DMS53 treated with DMSO at 0.1 percent for 48 hours (cell line): ENCODE data around the gene EXOSC9.
"Not testable (repeated sequence)": the region's sequence is repeated elsewhere in the genome, so short reads cannot be mapped to it uniquely, and the experiment has no call there.

Experiments
- DNase-seq: peaks from one replicate; lab custom pipeline; 2025; ENCODE audit not compliant: unreplicated experiment; lab: John Stamatoyannopoulos, UW

EXOSC9 gene, protein sequence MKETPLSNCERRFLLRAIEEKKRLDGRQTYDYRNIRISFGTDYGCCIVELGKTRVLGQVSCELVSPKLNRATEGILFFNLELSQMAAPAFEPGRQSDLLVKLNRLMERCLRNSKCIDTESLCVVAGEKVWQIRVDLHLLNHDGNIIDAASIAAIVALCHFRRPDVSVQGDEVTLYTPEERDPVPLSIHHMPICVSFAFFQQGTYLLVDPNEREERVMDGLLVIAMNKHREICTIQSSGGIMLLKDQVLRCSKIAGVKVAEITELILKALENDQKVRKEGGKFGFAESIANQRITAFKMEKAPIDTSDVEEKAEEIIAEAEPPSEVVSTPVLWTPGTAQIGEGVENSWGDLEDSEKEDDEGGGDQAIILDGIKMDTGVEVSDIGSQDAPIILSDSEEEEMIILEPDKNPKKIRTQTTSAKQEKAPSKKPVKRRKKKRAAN

DNA sequence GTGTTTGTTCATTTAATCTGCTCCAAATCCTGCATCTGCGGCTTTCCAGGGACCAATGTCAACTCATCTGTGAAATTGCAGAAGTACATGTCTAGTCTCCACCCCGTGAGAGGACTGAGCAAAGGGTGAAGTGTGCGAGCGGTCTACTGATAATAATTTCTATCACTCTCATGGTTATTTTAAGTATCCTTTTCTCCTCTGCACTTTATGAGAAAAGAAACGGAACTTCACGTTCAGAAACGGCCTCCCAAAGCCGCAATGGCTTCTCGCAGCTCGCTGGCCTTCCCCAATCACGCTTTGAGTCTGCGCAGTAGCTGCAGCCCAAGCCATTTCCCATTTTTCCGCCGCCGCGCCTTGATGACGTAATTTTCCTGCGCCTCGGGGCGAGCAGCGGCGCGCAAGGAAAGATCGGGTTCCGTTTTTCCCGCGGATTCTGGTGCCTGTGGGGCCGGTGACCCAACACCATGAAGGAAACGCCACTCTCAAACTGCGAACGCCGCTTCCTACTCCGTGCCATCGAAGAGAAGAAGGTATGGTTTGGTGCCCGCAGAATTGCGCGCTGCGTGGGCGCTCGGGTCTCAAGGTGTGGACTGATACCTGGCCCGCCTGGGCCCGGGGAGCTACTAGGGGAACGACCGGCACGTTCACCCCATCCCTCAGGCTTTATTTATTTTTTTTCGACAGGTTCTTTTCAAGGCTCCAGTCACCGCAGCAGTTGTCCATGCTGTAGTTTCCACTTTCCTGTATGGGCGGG, at the start of gene EXOSC9:
TSS of gene EXOSC9 (plus strand) at position 363 of the 754 bp plus-strand sequence. CDS start at position 465, 102 bp downstream.
- DNase-seq, result peak; percentile 80

DNA sequence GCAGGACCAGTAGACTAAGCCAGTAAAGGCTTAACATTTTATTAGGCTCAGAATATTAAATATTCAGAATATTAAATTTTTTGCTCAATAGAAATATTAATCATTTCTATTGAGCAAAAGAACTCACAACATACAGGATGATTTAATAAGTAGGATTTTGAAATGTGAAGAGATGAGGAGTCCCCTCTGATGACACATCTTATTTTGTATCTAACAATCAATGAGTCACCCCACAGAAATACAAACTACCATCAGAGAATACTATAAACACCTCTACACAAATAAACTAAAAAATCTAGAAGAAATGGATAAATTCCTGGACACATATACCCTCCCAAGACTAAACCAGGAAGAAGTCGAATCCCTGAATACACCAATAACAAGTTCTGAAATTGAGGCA, 49.0 kb upstream of the EXOSC9 start:
- DNase-seq, result not testable (repeated sequence)

DNA sequence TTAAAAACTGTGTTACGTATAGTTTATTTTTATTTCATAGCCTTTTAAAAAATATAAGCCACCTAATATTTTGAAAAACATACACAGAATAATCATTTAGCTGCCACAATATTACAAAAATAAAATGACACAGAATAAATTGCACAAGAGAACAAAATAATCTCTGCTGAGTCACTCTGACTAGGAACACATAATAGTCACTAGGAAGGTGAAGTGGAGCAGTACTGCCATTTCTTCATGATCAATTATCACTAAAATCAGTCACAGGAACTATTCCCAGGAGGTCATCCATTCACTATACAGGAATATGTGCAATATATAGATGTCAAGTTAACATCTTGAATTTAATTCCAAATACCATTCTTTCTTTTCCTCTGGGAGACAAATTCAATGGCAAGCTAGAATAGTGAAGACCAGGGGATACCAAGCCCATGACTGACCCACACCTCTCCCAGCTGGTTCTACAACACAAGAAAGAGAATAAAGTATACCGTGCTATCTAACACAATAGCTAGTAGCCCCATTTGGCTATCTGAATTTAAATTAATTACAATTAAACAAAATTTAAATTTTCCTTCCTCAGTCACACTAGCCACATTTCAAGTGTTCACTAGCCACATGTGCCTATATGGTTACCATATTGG, 42.1 kb upstream of the EXOSC9 start:
- no peak for DNase-seq

DNA sequence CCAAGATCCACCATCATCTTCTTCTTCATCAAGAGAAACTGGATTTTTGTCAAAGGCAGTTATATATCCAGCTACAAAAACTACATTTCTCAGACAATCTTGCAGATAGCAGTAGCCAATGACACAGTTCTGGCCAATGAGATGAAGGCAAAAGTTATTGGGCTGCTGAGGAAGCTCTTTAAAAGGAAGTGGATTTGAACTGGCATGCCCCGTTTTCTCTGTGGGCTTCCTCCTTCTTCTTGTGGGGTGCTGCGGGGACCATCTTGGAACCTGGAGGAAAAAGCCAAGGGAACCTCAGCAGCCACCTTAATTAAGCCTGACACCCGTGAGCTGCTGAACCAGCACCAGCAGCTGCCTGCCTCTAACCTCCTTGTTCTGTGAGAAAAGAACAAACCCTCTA, 40.9 kb upstream of the EXOSC9 start:
- no peak for DNase-seq

DNA sequence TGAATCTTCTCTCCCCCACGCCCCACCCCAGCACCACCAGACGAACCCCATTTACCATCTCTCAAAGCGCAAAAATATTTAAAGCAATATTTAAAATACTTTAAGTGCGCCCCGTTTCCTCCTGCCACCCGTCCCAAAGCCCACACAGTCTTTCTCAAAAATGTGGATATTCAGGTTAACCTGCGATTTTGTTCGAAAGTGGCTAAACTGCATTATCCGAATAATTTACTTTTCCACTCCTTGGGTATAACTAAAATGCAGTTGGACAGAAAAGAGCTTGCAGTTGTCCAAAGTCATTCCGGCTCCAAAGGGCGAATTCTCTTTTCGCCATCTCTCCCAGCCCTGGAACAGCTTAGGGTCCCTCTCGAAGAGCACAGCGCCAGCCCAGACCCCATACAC, 36.8 kb upstream of the EXOSC9 start:
- DNase-seq, result no peak

DNA sequence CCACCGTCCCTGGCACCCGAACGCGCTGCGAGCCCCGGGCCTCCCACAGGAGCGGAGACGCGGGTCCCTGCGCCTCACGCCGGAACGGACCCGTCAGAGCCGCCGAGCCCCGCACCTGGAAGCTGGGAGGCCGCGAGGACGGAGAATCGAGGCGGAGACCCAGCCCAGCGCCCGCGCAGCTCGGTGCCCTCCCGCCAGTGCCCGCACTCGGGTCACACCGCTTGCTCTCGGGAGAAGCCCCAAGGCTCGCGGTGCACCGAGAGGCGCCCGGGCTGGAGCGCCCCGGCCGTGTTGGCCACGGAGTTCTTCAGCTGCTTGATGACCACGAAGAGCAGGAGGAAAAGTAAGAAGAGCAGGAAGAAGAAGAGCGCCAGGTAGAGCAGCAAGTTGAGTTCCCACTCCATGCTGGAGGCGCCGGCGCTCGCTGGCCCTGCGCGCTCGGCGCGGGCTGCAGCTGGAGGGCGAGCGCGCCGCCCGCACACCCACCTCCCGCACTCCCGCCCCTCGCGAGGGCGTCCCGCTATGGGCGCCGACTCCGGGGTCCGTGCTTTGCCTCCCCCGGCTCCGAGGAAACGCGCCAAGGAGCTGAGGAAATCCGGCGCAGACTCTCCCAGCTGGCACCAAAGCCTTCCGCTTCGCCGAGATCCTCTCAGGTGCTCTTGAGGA, 36.3 kb upstream of the EXOSC9 start, which contains the start of gene SMIM43:
TSS of gene SMIM43 (minus strand) at position 463 of the 666 bp plus-strand sequence. CDS start at position 404, 59 bp downstream.
- DNase-seq, result no peak

DNA sequence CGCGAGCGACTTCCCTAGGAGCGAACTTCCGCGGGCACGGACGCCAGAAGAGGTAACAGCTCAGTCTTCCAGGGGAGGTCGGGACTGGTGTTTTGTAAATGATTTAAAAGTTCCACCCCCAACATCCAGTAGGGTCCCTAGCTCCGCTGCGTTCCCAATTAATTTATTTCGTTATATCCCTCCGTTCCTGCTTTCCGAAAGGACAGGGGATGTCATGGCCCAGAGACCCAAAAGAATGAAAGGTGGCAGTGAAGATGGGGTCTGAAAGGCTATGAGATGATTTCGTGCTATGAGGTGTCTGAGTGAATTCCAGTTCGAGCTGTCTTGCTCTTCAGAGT, 35.8 kb upstream of the EXOSC9 start:
- no peak for DNase-seq

DNA sequence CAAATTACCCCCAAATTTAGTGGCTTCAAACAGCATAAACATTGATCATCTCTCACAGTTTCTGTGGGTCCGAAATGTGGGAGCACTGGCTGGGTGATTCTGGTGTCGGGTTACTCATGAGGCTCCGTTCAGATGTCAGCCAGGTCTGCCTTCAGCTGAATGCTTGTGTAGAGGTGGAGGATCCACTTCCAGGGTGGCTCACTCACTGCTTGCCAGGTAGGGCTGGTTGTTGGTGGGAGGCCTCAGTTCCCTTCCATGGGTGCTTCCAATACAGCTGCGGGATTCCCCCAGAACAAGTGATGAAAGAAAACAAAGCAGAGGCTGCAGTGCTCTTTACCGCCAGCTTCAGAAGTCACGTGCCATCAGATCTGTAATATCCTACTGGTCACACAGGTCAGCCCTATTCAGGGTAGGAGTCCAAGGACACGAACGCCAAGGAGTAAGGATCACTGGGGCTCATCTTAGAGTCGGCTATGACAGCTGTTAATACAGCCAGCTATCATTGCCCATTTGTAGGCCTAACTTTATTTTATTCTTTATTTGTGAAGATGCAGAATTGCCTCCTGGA, 35.1 kb upstream of the EXOSC9 start:
- no peak for DNase-seq

DNA sequence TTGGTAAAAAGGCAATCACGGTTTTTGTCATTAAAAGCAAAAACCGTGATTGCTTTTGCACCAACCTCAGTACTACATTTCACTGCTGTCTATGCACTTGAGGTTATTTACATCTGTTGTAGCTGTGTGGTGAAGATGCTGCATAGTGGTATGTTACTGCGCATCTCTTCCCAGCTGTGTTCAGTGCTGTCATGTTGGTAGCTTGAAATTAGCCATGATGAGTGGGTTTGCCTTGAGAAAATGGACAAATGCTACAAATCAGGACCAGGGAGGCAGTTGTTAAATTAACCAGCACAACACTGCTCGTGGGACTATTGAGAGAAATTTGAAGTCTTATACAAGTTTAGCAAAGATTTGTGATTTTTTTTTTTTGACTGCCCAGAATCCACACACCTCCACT, 34.0 kb upstream of the EXOSC9 start:
- no peak for DNase-seq

DNA sequence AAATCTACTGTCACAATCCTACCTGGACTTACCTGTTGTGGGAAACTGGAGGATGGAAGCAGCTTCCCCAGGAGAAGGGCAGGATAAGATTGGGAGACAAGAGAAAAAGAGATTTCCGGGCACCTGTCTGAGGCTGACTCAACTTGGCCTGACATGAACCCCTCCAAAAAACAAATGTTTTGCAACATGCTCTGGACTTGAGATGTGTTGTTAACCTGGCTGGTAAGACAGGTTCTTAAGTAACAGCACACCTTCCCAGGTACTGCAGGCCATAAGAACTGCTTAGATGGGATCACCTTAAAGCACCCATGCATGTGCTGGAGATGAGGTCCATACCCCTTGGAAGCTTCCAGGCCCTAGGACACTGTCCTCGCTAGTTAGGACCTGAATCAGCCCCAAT, 31.8 kb upstream of the EXOSC9 start:
- DNase-seq, result no peak

DNA sequence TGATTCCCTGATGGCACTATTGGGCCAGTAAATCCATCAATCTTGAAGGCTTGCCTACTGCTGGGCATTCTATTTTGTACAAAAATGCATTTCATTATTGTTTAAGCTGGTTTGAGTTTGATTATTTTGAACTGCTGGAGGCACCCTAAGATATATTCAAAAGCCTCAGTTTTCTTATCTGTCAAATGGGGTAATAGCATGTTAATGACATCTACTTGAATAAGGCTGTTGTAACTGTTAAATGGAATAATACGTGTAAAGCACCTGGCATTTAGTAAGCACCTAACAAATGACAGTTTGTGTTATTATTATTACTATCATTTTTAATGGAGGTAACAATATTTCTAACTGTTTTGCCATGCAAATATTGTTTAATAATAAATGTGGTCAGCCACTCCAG, 29.3 kb upstream of the EXOSC9 start:
- DNase-seq, result no peak

DNA sequence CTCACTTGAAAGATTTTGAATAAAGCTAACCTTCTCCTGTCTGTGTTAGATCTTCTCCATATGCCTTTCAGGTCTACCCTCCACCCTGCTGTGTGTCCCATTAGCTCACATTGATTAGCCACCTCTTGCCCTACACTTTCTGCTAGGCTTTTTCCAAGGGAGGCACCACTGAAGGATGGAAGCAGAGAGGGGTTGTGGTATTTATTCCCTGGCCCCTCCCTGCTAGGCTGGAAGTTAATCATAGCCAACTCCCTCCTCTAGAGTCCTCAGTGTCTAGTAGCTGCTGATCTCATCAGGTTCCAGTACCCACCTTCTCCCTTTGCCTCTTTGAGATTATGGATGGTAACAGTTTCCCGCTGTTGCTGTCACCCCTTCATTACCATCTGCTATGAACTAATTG, 27.2 kb upstream of the EXOSC9 start:
- no peak for DNase-seq

DNA sequence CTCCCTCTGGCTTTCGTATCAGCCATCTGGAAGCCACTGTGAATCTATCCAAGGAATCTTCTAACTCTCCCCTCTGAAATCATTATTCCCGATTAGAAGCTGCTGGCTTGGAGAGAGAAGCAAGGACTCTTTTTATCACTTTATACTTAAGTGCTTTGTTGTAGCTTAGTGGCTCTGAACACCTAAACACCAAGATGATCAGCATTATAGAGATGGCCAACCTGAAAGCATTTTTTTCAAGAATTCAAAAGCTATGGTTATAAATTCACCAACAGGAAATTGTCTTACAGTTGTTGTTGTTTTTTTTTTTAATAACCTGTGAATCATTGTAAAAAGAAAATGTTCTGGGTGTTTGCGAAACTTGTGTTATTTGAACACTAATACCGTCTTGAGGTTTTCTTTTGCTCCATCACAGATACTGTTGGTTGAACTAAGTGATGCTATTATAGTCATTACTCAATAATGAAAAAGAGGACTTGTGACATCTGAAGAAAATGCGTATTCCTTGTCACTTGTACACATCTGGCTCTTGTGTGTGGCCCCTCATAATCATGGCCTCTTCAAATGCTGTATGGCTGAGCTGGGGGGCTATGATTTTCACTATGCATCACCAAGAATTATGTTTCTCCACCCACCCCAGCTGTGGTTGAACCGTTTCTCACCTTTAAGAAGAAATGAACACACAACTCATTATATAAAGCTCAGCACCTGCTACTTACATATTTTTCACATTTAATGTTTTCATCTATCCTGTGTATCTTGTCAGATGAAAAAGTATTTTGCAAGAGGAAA, 24.3 kb upstream of the EXOSC9 start:
- no peak for DNase-seq

DNA sequence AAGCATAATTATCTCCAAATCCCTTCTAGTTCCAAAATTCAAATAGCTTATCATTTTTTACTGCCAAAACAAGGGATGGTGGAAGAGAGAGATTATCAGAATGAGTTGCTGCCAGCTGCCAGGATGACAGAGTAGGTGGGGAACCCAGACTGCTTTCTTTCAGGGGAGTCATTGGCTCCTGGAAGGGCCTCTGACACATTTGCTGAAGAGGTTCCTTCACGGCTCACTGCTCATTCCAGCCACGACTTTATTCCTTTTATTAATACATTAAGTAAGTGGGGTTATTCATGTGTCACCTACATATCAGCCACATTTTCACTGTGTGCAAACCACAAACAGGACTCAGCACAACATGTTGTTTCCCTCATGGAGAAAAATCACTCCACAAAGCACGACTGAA, 23.5 kb upstream of the EXOSC9 start:
- no peak for DNase-seq

DNA sequence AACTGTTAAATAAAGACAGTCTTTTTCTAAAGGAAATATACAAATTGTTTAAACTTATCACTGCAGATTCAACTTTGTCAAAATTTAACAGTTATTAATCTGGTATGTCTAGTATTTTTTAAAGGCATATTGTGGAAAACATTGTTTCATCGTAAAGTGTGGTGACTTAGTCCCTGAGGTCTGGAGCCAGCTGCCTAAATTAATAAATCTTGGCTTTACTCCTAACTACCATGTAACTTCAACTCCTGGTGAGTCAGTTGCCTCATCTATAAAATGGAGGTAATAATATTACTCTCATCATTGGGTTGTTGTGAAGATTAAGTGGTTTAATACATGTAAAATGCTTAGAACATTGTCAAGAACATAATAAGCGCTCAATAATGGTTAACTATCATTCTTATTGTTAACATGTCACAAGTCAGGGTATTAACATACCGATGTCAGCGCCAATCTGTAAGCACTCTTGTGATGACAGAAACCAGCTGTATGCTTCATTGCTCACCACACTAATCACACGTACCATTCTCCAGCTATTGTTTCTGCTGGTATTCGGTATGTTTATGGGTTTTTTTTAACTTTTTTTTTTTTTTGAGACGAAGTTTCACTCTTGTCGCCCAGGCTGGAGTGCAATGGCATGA, 22.0 kb upstream of the EXOSC9 start:
- no peak for DNase-seq

DNA sequence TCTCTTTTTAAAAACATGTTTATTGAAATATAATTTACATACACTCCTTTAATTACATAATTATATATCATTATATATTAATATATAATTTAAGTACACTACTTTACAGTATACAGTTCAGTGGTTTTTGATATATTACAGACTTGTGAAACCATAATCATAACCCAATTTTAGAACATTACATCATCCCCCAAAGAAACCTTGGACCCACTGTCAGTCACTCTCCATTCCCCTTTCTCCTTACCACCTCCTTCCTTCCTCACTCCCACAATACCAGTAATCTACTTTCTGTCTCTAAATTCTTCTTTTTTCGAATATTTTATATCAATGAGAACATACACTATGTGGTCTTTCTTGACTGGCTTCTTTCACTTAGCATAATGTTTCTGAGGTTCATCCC, 17.9 kb upstream of the EXOSC9 start:
- DNase-seq, result no peak

DNA sequence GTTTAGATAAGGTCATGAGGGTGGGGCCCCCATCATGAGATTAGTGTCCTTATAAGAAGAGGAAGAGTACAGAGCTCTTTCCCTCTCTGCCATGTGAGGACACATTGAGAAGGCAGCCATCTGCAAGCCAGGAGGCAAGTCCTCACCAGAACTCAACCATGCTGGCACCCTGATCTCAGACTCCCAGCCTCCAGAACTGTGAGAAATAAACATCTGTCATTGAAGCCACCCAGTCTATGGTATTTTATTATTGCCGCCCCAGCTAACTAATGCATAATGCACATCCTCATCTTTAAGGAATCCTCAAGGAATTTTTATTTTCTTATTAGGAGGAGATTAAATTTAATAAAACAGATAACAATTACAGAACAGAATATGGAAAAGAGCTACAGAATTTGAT, 16.7 kb upstream of the EXOSC9 start:
- DNase-seq, result no peak

DNA sequence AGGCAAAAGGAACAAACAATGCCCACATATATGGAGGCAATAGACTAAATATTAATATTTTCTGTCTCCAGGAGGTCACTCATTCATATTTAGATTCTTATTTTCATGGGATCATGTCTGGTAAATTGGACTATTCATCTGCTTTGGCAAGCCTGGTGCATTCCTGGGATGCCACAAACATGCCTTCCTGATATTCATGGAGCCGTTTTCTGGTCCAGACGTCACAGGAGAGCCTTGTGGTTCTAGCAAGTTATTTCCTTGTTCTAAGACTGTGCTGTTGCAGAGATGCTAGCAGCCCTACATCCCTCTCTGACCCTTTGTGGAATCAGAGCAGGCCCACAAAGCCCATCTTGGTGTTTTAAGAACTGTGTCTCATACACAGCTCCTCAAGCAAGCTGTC, 16.1 kb upstream of the EXOSC9 start:
- no peak for DNase-seq

DNA sequence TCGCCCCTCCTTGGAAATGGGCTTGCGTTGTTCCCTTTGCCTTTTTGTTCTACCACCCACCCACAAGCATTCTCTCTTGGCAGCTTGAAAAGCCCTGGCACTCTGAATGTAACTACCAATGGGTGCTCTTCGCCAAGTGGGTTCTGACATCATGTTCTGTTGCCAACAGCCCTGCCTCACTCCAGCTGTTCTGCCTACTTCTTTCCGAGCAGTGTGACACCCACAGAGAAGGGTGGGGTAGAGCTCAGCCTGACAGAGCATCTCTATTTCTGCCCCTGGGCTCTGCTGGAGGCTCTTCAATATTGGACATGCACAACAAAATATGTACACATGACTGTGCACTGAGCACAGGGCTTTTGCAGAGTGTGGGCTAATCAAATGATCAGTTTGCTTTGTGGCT, 15.6 kb upstream of the EXOSC9 start:
- DNase-seq, result no peak

DNA sequence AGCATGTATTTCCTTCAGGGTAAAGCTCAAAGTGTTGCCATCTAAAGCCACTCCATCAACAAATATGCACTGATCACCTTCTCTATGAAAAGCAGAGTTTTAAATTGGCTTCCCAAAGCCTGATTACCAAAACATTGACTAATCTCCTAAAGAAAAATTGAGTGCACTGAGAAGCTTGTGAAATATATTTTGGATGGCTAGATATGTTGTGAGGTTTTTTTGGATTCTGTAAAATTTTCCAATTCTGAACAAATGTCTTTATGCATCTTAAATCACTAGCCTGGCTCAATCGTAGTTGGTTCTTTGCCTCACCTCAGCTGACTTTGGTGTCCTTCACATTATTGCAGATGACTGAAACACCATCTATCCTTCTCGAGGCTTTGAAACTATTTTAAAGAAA, 14.9 kb upstream of the EXOSC9 start:
- no peak for DNase-seq
